Panc1 (cell line): ENCODE results near the gene DMBT1. TPM values are rescaled to one million over a fixed set of nuclear protein-coding genes. Genes with fewer than 3 reads are reported as not detected.

Experiments used
- ATAC-seq: fragments of 200-7000 bp; cut with Tn5 transposase; 2 replicates; pipeline ENCODE4 v1.9.1; 2020; ENCODE audit warnings: mild to moderate bottlenecking, moderate library complexity
- BruUV-seq: library from RNA; stranded (reverse); fragments of 400-500 nt; replicated peaks from 2 replicates; lab custom pipeline; 2021; lab: Mats Ljungman, UMichigan
- CTCF ChIA-PET: fragments of 300-600 bp; sonication (Branson Sonifier 250); formaldehyde crosslinking; loops from one replicate; lab custom pipeline; 2022; ENCODE audit warnings: antibody characterized with exemption; lab: Charles Lee
- POLR2A ChIA-PET: fragments of 300-600 bp; sonication (Branson Sonifier 250); formaldehyde crosslinking; loops from one replicate; lab custom pipeline; 2022; ENCODE audit warnings: antibody characterized with exemption; lab: Charles Lee
- DNase-seq: peaks from one replicate; pipeline ENCODE4 v3.0.0-alpha.2; 2010; ENCODE audit warnings: low read depth, low spot score
- H3K27ac ChIP-seq: 2 replicates; pipeline ENCODE4 v1.5.1; 2011; ENCODE audit warnings: mild to moderate bottlenecking, low read length, inconsistent platforms
- H3K27me3 ChIP-seq: fragments of 200-500 bp; sonication (Bioruptor generic); 2 replicates; pipeline ENCODE4 v1.6.0; 2014; ENCODE audit warnings: low read length, inconsistent platforms; ENCODE audit not compliant: control insufficient read depth, insufficient read depth
- H3K36me3 ChIP-seq: fragments of 200-500 bp; sonication (Bioruptor generic); 2 replicates; pipeline ENCODE4 v1.5.1; 2014; ENCODE audit warnings: inconsistent platforms, mild to moderate bottlenecking, low read length, moderate library complexity; ENCODE audit not compliant: control insufficient read depth, insufficient read depth
- H3K4me1 ChIP-seq: 2 replicates; pipeline ENCODE4 v1.5.1; 2011; ENCODE audit warnings: inconsistent platforms, mild to moderate bottlenecking, low read length, moderate library complexity; ENCODE audit not compliant: control insufficient read depth, insufficient read depth
- H3K4me3 ChIP-seq, 2 experiments: 2 replicates each; pipeline ENCODE4 v1.5.1; 2011 to 2012; ENCODE audit warnings: low read depth in 2 of 2, low read length in 2 of 2, mild to moderate bottlenecking in 2 of 2, inconsistent platforms in 1 of 2, moderate library complexity in 1 of 2
- H3K9me3 ChIP-seq: fragments of 200-500 bp; sonication (Bioruptor generic); 2 replicates; pipeline ENCODE4 v1.5.1; 2014; ENCODE audit warnings: low read depth, mild to moderate bottlenecking, inconsistent platforms, low read length, moderate library complexity; ENCODE audit not compliant: control insufficient read depth, insufficient read depth
- CTCF ChIP-seq: fragments of 450-650 bp; IDR thresholded peaks from 2 replicates; pipeline ENCODE4 v1.5.1; 2017; ENCODE audit warnings: mild to moderate bottlenecking
- POLR2AphosphoS5 ChIP-seq: IDR thresholded peaks from 2 replicates; pipeline ENCODE4 v1.6.1; 2012; ENCODE audit warnings: mild to moderate bottlenecking, low read depth, low read length, moderate library complexity
- REST ChIP-seq, 2 experiments: IDR thresholded peaks; 2 replicates each; pipeline ENCODE4 v1.6.1; 2011 to 2012; ENCODE audit warnings: low read depth in 2 of 2, control low read depth in 1 of 2, low read length in 1 of 2, mild to moderate bottlenecking in 1 of 2, moderate library complexity in 1 of 2; ENCODE audit not compliant: insufficient read depth in 1 of 2
- SIN3A ChIP-seq: IDR thresholded peaks from 2 replicates; pipeline ENCODE4 v1.6.1; 2012; ENCODE audit warnings: low read depth, mild to moderate bottlenecking, low read length, moderate library complexity, borderline replicate concordance; ENCODE audit not compliant: insufficient read depth
- TCF7L2 ChIP-seq: IDR thresholded peaks from 2 replicates; pipeline ENCODE4 v1.6.1; 2011; ENCODE audit warnings: mild to moderate bottlenecking, low read depth, low read length, inconsistent platforms
- in situ Hi-C: cut with HindIII; loops from 2 replicates; pipeline ENCODE4 v1.10.0; 2016; ENCODE audit warnings: low sequenced_read_pairs, low pct_unique_long_range_greater_than_20kb
- intact Hi-C: fragments of 100-400 bp; cut with micrococcal nuclease; formaldehyde crosslinking; loops from one replicate; pipeline ENCODE4 v1.10.0; 2022; ENCODE audit not compliant: unreplicated experiment
- total RNA-seq: library from RNA; stranded (reverse); gene quantifications from one replicate; pipeline ENCODE4 v1.2.1, GENCODE V29; 2021; ENCODE audit not compliant: unreplicated experiment

The DMBT1 gene
- total RNA-seq, 1 experiment from 2014 or later: 0.05 TPM

GRCh38 chr10:122665329-122665860 is 104.8 kb downstream of the DMBT1 start:
- H3K27ac ChIP-seq: no peak overlapping the region
- peaks cover 19% of the 10 kb centered on the region for H3K27me3 ChIP-seq
- no peaks in the 10 kb centered on the region for H3K9me3 ChIP-seq
- intact Hi-C loops: no loop called here
- no peaks in the 10 kb centered on the region for H3K4me1 ChIP-seq
- ChIA-PET POLR2A (no interaction called here), CTCF (no interaction called here)
- DNase-seq (no peak), ATAC-seq (no peak)
- H3K36me3 ChIP-seq: no peaks in the 10 kb centered on the region
- in situ Hi-C loops: no loop called here
- TF ChIP-seq TCF7L2 (no peak), REST (IDR thresholded peaks at IDR 0.05; ENCODE audit: insufficient read depth in 1 of 2, low read depth in 2 of 2, low read length in 1 of 2) (no peak), POLR2AphosphoS5 (no peak), CTCF (no peak), SIN3A (no peak)
- BruUV-seq: no TSS peak
- H3K4me3 ChIP-seq: no peak overlapping the region

- TF ChIP-seq CTCF (no peak), TCF7L2 (no peak), POLR2AphosphoS5 (no peak), REST (IDR thresholded peaks at IDR 0.05; ENCODE audit: insufficient read depth in 1 of 2, low read depth in 2 of 2, low read length in 1 of 2) (no peak), SIN3A (no peak)
- Histone ChIP-seq H3K4me3 (no peak overlapping the region), H3K27me3 (peaks cover 19% of the 10 kb centered on the region), H3K9me3 (no peaks in the 10 kb centered on the region), H3K27ac (no peak overlapping the region), H3K4me1 (no peaks in the 10 kb centered on the region), H3K36me3 (no peaks in the 10 kb centered on the region)
- ATAC-seq (no peak), DNase-seq (no peak)
- in situ Hi-C loops (no loop called here), intact Hi-C loops (no loop called here)
- no TSS peak for BruUV-seq
- POLR2A ChIA-PET: no interaction called here
- CTCF ChIA-PET: no interaction called here
Observed at GRCh38 chr10:122665946-122666345, 105.4 kb downstream of the DMBT1 start.
